Activated CD8-positive, alpha-beta memory T cell treated with anti-CD3 and anti-CD28 coated beads for 48 hours (primary cell): ENCODE data around the gene C3.
"Not testable (repeated sequence)": the region's sequence is repeated elsewhere in the genome, so short reads cannot be mapped to it uniquely, and the experiment has no call there.

ENCODE experiments used
- DNase-seq, 3 experiments: peaks; one replicate each; pipeline ENCODE4 v3.0.0-alpha.2; 2020; ENCODE audit warnings: low read depth in 2 of 3, low spot score in 2 of 3

The C3 gene

DNA sequence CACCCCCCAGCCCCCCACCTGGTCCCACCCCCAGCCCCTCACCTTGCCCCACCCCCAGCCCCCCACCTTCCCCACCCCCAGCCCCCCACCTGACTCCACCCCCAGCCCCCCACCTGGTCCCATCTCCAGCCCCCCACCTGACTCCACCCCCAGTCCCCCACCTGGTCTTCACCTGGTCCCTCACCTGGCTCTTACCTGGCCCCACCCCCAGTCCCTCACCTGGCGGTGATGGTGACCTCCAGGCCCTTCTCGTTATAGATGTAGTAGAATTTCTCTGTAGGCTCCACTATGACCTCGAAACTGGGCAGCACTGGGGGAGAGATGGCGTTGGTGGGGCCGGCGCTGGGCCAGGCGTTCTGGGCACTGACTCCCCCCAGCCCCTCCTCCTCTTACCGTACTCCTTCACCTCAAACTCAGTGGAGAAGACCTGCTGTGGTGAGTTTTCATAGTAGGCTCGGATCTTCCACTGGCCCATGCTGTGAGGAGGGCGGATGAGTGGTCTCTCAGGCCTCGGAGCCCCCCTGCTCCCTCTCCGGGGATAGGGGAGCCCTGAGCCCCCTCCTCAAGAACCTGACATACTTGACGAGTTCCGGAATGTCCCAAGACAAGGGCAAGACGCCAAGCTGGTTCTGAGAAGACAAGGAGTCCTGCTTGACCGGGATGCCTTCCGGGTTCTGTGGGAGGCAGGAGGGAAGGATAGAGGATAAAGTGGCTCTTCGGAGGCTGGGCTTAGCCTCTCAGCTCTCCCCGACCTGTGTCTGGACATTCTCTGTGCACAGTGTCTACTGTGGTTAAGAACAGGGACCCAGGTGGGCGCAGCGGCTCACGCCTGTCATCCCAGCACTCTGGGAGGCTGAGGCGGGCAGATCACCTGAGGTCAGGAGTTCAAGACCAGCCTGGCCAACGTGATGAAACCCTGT, 6.4 kb downstream of the C3 start:
- no peak for DNase-seq

DNA sequence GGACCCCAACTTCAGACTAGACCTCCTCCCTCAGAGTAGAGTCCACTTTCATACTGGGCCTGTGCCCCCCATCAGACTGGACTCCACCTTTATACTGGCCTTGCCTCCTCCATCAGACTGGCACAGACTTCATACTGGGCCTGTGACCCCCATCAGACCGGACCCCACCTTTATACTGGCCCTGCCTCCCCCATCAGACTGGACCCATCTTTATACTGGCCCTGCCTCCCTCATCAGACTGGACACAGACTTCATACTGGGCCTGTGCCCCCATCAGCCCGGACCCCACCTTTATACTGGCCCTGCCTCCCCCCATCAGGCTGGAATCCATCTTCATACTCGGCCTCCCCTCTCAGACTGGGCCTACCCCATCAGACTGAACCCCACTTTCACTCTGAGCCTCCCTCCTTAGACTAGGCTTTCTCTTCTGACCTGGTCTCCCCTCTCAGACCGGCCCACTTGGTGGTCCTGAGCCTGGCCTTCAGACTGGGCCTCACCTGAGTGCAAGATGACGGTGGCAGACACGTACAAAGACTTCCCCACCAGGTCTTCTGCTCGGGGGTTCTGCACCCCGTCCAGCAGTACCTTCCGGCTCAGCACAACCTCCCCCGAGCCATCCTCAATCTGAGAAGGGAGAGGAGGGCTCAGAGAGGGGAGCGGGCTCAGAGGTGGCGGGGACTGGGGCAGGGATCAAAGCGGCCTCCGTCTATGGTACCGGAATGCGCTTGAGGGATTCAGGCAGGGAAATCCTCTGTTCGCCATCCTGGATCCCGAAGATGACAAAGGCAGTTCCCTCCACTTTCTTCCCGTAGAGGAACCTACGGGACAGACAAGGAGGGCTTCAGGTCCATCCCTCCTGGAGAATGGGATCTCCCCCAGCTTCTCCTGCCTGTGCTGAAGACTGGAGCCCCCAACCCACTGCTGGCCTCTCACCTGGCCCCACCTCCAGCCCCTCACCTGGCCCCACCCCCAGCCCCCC, 7.5 kb downstream of the C3 start:
- DNase-seq, result no peak

DNA sequence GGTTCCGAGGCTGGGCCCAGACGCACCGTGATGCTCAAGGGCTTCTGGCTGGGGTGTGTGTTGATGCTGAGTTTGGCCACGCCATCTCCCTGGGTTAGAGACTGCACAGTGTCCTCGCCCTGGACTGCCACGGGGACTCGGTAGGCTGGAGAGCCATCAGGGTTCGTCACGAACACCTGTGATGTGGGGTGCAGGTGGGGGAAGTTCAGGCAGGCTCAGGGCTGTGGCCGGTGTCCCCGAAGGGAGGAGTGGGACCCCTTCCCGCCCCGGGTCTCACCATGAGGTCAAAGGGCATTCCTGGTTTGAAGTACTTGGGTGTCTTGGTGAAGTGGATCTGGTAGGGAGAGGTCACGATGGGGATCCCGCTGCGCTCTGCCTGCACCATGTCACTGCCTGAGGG, 8.2 kb downstream of the C3 start:
- no peak for DNase-seq

DNA sequence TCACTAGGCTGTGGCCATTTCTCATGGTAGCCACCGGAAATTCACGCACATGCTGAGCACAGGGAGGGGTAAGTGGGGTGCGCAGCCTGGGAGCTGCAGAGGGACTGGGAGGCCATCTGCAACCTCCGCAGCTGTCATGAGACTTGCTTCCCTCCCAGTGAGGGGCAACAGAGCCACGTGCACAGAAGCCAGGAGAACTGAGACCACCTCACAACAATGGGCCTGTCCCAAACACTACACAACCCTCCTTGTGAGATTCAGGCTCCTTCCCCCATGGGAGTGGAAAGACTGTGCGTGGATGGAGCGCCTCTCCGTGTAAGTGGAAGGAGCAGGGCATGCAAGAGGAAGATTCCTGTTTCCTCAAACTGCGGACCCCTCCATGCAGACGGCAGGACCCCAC, 8.8 kb downstream of the C3 start:
- DNase-seq, result no peak

DNA sequence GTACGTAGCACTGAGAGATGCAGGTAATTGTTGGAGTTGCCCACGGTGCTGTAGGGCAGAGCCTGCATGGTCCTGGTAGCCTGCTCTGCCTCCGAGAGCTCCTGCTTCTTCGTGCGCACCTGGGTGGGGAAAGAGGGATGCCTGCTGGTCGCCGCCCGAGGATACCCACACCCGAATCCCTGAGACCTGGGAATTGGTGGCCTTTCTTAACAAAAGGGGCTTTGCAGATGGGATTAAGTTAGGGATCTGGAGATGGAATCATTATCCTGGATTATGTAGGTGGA, 9.4 kb downstream of the C3 start:
- DNase-seq, result no peak

DNA sequence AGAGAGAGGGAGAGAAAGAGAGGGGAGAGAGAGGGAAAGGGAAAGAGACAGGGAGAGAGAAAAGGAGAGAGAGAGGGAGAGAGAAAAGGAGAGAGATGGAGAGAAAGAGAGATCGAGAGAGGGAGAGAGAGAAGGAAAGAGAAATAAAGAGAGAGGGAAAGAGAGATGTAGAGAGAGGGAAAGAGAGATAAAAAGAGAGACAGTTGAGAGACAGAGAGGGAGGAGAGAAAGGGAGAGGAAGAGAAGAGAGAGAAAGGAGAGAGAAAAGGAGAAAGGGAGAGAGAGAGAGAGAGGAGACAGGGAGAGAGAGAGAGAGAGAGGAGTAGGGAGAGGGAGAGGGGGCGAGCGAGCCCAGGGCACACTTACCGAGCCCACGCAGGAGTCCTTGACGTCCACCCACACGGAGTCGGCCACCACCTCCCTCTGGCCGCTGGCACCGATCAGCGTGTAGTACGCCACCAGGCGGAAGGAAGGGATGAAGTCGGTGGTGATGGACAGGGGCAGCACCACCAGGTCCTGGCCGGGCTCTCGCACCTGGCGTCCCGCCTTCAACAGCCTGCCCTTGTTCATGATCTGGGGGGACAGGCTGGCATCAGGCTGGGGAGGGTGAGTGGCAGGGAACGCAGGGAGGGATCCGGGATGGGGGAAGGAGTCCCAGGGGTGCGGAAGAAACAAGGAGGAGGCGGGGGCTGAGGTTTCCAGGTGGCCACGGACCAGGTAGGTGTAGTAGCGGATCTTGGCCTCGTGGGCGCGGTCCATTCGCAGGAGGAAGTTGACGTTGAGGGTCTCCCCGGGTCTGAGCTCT, 10.0 kb downstream of the C3 start:
- DNase-seq, result no peak

DNA sequence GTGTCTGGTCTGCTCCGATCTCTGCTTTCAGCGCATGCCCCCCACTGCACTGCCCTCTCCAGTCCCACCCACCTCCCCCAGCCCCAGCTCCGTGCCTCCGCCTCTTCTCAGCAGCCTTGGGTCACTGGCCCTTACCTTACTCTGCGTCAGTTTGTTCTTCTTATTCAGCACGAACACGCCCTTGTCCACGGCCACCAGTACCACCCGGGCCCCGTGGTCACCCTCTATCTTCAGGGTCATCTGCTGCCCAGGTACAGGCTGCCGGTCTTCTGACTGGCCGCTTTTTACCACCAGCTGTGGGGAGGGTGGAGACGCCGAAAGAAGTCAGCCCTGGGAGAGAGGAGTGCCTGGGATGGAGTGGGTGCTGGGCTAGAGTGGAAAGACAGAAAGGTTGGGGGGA, 10.9 kb downstream of the C3 start:
- no peak for DNase-seq

DNA sequence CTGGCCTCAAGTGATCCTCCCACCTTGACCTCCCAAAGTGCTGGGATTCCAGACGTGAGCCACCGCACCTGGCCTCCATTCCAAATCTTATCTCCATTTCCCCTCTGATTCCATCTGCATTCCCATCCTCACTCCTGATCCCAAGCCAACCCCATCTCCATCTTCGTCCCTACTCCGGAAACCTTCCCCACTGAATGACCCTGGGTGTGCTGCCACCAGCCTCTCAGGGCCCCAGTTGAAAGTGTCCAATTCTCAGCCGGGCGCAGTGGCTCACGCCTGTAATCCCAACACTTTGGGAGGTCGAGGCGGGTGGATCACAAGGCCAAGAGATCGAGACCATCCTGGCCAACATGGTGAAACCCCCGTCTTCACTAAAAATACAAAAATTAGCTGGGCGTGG, 11.5 kb downstream of the C3 start:
- not testable (repeated sequence) for DNase-seq

DNA sequence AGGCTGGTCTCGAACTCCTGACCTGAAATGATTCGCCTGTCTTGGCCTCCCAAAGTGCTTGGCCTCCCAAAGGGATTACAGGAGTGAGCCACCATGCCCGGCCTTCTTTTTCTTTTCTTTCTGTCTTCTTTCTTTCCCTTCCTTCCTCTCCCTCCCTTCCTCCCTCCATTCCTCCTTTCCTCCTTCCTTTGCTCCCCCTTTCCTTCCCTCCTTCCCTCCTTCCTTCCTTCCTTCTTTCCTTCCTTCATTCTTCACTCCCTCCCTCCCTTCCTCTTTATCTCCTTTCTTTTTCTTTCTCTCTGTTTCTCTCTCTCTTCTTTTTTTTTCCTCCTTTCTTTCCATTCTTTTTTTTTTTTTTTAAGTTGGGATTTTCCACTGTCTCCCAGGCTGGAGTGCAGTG, 12.1 kb downstream of the C3 start:
- no peak for DNase-seq

DNA sequence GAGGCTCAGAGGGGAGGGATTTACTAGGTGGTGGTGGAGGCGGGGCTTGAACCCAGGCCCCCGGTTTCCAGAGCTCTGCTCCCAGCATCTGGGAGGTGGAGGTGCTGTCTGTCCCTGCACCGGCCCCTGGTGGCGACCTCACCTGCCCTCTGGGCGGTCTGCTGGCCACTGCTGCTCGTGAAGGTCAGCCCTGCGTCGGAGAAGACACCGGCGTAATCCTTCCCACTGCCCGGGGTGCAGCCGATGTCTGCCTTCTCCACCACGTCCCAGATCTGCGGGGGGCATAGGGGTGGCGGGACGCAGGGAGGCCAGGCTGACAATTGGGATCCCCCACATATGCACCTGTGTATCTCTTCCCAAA, 12.8 kb downstream of the C3 start:
- DNase-seq, result no peak

DNA sequence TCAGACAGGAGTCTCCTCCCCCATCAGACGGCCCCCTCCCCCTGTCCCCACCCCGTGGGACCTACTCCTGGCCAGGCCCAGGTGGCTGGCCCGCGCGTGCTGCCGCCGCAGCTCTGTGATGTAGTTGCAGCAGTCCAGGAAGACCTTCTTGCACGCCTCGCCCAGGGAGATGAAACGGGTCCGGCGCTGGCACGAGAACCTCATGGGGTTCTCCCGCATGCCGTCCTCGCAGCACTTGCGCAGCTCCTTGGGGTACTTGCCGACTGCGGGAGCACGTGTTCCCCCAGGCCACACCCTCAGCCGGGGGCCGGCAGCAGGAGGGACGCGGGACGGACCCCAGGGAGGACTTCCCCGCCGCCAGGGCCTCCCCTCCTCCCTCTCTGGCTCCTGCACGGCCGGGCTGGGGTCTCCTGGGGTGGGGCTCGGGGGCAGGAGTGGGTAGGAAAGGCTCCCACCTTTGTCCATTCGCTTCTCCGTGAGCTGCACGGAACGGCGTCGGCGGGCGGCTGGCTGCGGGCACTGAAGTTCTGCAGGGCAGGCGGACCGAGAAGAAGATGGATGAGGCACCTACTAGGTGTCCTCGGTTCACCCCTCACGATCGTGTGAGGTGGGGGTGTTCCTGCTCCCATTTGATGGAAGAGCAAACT, 13.3 kb downstream of the C3 start:
- no peak for DNase-seq

DNA sequence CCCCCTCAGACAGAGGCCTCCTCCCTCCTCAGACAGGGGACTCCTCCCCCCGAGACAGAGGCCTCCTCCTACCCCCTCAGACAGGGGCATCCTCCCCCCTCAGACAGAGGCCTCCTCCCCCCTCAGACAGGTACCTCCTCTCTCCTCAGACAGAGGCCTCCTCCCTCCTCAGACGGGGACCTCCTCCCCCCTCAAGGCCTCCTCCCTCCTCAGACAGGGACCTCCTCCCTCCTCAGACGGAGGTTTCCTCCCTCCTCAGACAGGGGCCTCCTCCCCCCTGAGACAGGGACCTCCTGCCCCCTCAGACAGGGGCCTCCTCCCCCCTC, 13.9 kb downstream of the C3 start:
- DNase-seq, result no peak

DNA sequence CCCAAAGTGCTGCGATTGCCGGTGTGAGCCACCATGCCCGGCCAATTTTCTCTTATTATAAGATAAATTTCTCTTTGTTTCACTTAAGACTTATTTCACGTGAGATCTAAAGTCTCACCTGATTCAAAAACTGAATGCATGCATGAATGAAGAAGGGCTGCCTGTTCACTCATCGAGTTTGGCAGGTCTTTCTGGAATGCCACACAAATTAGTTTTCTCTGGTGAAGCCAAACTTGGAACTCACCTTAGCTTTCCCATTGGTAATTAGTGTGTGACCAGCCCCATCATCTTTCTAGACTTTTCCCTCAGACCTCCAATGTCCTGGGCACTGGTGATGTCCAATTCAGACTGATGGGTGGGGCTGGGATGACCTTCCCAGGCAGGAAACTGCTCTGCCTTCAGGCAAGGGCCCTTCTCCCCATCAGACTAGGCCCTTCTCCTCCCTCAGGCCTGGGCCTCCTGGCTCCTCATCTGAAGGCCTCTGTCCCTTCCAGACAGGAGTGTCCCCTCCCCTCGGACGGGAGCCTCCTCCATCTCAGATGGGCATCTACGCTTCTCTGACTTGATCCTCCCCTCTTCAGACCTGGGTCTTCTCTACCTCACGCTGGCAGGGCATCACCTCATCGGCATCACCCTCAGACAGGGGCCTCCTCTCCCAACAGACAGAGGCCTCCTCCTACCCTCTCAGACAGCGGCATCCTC, 14.4 kb downstream of the C3 start:
- DNase-seq, result no peak

DNA sequence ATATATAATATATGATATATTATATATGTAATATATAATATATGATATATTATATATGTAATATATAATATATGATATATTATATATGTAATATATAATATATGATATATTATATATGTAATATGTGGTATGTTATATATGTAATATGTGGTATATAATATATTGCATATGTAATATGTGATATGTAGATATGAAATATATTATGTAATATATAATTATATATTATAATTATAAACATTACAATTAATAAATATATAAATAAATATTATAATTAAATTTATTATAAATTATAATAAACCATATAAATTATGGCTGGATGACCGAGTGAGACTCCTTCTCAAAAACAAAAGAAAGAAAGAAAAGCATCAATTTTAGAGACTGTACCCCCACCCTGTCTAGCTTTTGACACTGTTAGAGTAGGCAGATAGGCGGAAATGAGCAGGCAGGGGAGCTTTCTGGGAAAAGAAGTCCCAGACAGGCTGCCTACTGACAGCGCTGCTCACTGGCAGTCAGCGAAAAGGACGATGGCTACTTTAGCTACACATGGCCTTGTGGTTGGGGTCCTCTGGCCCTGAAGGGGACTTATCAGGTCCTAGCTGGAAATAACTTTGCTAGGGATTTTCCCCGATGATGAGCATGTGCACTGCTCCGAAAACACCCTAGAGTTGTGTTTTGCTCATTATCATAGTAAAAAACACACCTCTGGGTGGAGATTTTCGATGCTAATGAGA, 19.7 kb downstream of the C3 start:
- no peak for DNase-seq

DNA sequence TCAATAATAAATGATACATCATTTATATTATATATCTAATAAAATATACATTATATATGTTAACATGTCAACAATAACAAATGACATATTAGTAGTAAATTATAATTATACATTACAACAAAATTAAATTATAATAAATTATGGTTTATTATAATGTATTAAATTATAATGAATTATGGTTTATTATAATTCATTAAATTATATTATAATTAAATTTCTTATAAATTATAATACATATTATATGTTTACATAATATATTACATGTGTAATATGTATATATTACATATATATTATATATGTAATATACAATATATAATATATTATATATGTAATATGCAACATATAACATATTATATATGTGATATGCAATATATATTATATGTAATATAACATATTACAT, 20.5 kb downstream of the C3 start:
- DNase-seq, result no peak

DNA sequence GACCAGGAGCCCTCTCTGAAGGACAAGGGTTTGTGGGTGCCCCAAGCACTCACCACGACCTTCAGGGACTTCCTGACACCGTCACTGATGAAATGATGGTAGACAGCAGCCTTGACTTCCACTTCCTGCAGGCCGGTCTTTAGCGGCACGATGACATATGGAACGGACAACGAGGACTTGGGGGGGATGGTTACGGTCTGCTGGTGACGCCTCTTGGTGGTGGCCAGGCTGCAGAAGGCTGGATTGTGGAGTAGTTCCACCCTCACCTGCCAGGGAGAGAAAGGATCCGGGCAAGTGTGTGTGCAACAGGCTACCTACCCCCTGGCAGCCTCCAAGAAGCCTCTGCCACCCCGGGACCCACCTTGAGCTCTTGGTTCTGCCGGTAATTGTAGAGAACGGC, 23.2 kb downstream of the C3 start:
- no peak for DNase-seq

DNA sequence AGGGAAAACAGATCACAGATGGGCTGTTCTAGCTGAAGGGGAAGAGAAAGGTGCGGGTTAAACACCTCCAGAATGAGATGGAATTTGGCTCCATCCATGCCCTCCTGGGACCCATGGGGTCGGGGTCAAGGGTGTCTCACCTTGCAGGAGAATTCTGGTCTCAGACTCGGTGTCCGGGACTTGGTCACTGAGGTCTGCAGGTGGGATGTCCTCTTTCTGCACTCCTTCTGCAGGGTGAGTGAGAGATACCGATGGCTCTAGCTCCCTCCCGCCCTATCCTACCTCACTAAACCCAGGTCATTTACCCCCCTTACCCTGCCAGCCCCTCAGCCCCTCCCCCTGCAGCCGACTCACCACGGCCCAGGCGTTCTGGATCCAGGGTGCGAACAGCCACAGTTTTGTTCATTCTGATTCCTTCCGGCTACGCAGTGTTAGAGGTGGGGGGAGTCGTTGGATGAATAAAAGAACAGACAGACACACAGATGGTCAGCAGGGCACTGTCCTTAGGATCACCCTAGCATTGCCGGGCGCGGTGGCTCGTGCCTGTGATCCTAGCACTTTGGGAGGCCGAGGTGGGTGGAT, 24.1 kb downstream of the C3 start:
- DNase-seq, result no peak

DNA sequence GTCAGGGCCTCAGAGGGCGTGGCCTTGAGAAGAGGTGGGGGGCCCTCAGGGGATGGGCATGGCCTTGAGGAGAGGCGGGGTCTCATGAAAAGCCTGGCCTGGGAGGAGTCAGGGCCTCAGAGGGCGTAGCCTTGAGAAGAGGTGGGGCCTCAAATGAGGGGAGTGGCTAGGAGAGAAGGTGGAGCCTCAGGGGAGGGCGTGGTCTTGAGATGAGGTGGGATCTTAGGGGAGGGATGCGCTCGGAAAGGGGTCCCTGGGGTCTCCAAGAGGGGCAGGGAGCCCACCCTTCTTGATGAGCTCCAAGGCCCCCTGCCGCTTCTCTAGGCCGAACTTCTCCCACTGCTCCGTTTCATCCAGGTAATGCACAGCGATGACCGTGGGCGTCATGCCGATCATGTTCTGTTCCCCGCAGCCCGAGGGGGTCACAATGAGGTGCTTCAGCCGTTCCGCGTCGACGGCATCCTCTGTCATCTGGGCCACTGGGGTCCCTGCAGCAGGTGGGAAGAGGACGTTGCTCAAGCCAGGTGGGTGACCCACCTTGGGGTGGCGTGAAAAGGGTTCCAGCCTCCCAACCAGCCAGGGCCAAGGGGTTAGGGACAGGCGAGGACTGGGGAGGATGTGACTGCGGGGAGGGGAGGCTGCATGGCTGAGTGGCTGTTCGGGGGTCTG, 26.2 kb downstream of the C3 start:
- no peak for DNase-seq

DNA sequence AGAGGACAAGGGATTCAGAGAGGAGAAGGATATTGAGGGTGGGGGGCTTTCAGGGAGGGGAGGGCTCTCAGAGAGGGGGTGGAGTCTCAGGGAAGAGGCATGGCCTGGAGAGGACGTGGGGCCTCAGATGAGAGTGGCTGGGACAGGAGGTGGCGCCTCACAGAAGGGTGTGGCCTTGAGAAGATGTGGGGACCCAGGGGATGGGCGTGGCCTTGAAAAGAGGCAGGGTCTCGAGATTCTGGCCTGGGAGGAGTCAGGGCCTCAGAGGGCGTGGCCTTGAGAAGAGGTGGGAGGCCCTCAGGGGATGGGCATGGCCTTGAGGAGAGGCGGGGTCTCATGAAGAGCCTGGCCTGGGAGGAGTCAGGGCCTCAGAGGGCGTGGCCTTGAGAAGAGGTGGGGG, 26.8 kb downstream of the C3 start:
- DNase-seq, result no peak
